Right cardiac atrium (tissue), 5 donors: ENCODE results near the gene ATXN8OS. TPM values are rescaled to one million over a fixed set of nuclear protein-coding genes. Genes with fewer than 3 reads are reported as not detected.
"Not testable (repeated sequence)": the region's sequence is repeated elsewhere in the genome, so short reads cannot be mapped to it uniquely, and the experiment has no call there.

Experiments used
- ATAC-seq, 2 donors: fragments of 200-7000 bp; cut with Tn5 transposase; one replicate each; pipeline versions ENCODE4 v1.8.0 to v1.9.1; 2020; ENCODE audit warnings: moderate library complexity in 2 of 2, mild to moderate bottlenecking in 1 of 2
- DNase-seq, 3 donors: peaks; one replicate each; pipeline ENCODE4 v3.0.0-alpha.2; 2020
- H3K27ac ChIP-seq: one replicate; pipeline ENCODE4 v1.5.1; 2013; ENCODE audit warnings: mild to moderate bottlenecking, low read length, control low read depth, moderate library complexity
- H3K27me3 ChIP-seq: one replicate; pipeline ENCODE4 v1.6.1; 2013; ENCODE audit not compliant: control insufficient read depth, insufficient read depth
- H3K4me1 ChIP-seq: one replicate; pipeline ENCODE4 v1.6.1; 2013; ENCODE audit warnings: low read length; ENCODE audit not compliant: control insufficient read depth, insufficient read depth
- H3K4me3 ChIP-seq: one replicate; pipeline ENCODE4 v1.5.1; 2013; ENCODE audit warnings: low read length, control low read depth
- H3K9me3 ChIP-seq: one replicate; pipeline ENCODE4 v1.6.1; 2013; ENCODE audit warnings: low read length; ENCODE audit not compliant: control insufficient read depth
- WGBS: extraction: QIAGEN DNeasy Blood & Tissue Kit; methylation state at CpG from one replicate; pipeline ENCODE4 v1.1.7; 2013; 5-methylcytosine and 5-hydroxymethylcytosine counted together
- intact Hi-C, 4 donors: fragments of 100-400 bp; cut with DNase I; formaldehyde crosslinking; loops; one replicate each; pipeline versions ENCODE4 v1.11.0 to v1.14.0; 2022 to 2023
- polyA plus RNA-seq: library from polyadenylated mRNA; stranded (reverse); fragments of 200-250 nt; gene quantifications from one replicate; pipeline ENCODE4 v1.2.3, GENCODE V29; 2013
- total RNA-seq, 4 donors: library from RNA; stranded (reverse); fragmentation: NEBNext Ultra II Directional; extraction: Animal tissue kit (Norgen Biotek cat#: 25700); gene quantifications; one replicate each; pipeline ENCODE4 v1.2.1, GENCODE V29; 2021
- donor health status: healthy with polysubstance abuse.
- donor health status: DM: no; HTN: yes; CAD: no.
- donor health status: DM: no; HTN: no; CAD: no.
- donor health status: DM: no; HTN: yes; CAD: no; lungs with severe emphysema.
- donor health status: DM: yes; HTN: yes; CAD: no.

ATXN8OS gene
- total and polyA plus RNA-seq, 5 donors: not detected

GRCh38 chr13:70125693-70126092 lies 18.1 kb downstream of the ATXN8OS start:
- H3K4me3 ChIP-seq: no peak overlapping the region
- intact Hi-C loops: no loop called here
- ATAC-seq (no peak), DNase-seq (no peak)
- no peaks in the 10 kb centered on the region for H3K27me3 ChIP-seq
- H3K27ac ChIP-seq: no peak overlapping the region
- 62% methylated on average over 5 of the region's 5 CpGs for WGBS
- no peaks in the 10 kb centered on the region for H3K9me3 ChIP-seq
- no peaks in the 10 kb centered on the region for H3K4me1 ChIP-seq

DNA sequence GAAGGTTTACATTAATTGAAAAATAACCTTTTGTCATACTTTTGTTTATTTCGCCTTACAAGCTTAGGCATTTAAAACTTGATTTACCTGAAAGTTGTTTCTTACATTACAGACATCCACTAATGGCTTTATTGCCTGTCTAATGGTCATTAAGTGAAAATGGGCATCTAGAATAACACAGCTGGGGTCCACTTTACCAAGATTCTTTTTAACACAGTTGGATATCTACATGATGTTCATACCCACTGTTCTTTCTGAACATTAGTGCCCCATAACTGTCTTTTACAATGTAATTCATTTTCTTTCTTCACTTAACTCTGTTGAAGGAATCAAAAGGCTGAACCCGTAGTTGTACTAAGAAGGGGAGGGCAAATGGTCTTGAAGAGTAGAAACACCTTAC lies 20.5 kb downstream of the ATXN8OS start:
- no peaks in the 10 kb centered on the region for H3K4me1 ChIP-seq
- 78% methylated on average over 2 of the region's 2 CpGs for WGBS
- intact Hi-C loops: no loop called here
- DNase-seq: no peak
- no peak overlapping the region for H3K4me3 ChIP-seq
- ATAC-seq: no peak
- H3K27me3 ChIP-seq: no peaks in the 10 kb centered on the region
- H3K27ac ChIP-seq: no peak overlapping the region
- H3K9me3 ChIP-seq: no peaks in the 10 kb centered on the region

GRCh38 chr13:70142658-70143057 lies 35.0 kb downstream of the ATXN8OS start:
- H3K4me1 ChIP-seq, H3K9me3 ChIP-seq, DNase-seq, H3K4me3 ChIP-seq, intact Hi-C loops, H3K27ac ChIP-seq, H3K27me3 ChIP-seq, ATAC-seq: not testable (repeated sequence)
- WGBS: 91% methylated on average over 12 of the region's 12 CpGs

GRCh38 chr13:70162141-70162540 lies 54.5 kb downstream of the ATXN8OS start:
- 33% methylated on average over 5 of the region's 5 CpGs for WGBS
- no peaks in the 10 kb centered on the region for H3K4me1 ChIP-seq
- H3K27me3 ChIP-seq: no peaks in the 10 kb centered on the region
- intact Hi-C loops: no loop called here
- H3K9me3 ChIP-seq: no peaks in the 10 kb centered on the region
- no peak overlapping the region for H3K4me3 ChIP-seq
- ATAC-seq: no peak
- DNase-seq: no peak
- no peak overlapping the region for H3K27ac ChIP-seq

- no peak for ATAC-seq
- intact Hi-C loops: no loop called here
- Histone ChIP-seq H3K27ac (no peak overlapping the region), H3K27me3 (no peaks in the 10 kb centered on the region), H3K9me3 (no peaks in the 10 kb centered on the region), H3K4me3 (no peak overlapping the region), H3K4me1 (no peaks in the 10 kb centered on the region)
- 76% methylated on average over 5 of the region's 5 CpGs for WGBS
- no peak for DNase-seq
Measured at GRCh38 chr13:70170689-70171088, 63.1 kb downstream of the ATXN8OS start.

GRCh38 chr13:70171151-70171550 lies 63.5 kb downstream of the ATXN8OS start:
- intact Hi-C loops: no loop called here
- no peak for DNase-seq
- WGBS: 75% methylated on average over 3 of the region's 3 CpGs
- Histone ChIP-seq H3K4me3 (no peak overlapping the region), H3K4me1 (no peaks in the 10 kb centered on the region), H3K27me3 (no peaks in the 10 kb centered on the region), H3K9me3 (no peaks in the 10 kb centered on the region), H3K27ac (no peak overlapping the region)
- no peak for ATAC-seq

DNA sequence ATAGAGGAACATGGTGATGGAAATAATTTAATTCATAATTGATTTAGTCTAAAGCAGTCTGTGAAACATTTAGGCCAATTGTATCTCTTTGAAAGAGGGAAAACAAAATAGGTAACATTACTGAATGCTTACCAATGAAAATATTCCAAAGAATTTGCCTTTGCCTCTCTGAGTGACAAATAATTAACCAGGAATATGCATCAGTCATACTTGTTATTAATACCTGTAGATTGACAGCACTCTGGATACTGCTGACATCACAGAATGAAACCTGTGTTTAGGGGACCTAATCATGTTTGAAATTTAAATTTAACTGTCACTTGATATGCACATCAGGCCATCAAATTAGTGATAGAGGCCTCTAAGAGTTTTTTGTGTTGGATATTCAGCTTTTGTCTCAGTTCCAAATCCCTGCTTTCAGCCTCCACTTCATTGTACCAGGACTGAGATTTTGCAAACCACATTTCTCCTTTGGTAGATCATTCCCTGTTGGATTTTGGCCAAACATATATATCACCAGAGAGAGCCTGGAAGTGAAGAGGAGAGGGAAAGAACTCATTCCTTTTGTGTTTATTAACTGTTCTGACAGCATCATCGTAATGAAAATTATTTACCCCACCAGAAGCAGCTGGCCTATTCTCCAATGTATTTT lies 65.4 kb downstream of the ATXN8OS start:
- Histone ChIP-seq H3K4me3 (no peak overlapping the region), H3K27ac (no peak overlapping the region), H3K9me3 (no peaks in the 10 kb centered on the region), H3K27me3 (no peaks in the 10 kb centered on the region), H3K4me1 (no peaks in the 10 kb centered on the region)
- DNase-seq: no peak
- WGBS: 52% methylated on average over 1 of the region's 1 CpG
- ATAC-seq: no peak
- intact Hi-C loops: no loop called here

DNA sequence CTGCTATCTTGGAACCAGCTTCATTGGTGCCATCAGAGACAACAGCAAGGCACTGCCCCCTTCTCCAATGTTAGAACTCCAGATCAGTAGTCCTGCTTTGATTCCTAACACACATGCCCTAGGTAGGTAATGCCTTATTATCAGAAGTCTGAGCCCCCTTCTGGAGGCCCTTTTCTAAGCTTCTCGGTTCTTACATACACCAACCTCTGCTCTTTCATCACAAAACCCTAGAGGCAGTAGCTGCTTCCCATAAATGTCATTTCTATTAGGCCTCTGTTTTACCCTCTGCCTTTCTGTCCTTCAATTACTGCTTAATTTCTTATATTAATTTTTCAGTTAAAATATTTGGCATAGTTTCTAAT lies 66.0 kb downstream of the ATXN8OS start:
- Histone ChIP-seq H3K27ac (no peak overlapping the region), H3K9me3 (no peaks in the 10 kb centered on the region), H3K27me3 (no peaks in the 10 kb centered on the region), H3K4me1 (no peaks in the 10 kb centered on the region), H3K4me3 (no peak overlapping the region)
- no peak for ATAC-seq
- WGBS: 37% methylated on average over 1 of the region's 1 CpG
- intact Hi-C loops: no loop called here
- DNase-seq: no peak

- no peak overlapping the region for H3K4me3 ChIP-seq
- no peaks in the 10 kb centered on the region for H3K27me3 ChIP-seq
- intact Hi-C loops: no loop called here
- H3K27ac ChIP-seq: no peak overlapping the region
- WGBS: 84% methylated on average over 1 of the region's 1 CpG
- no peaks in the 10 kb centered on the region for H3K4me1 ChIP-seq
- H3K9me3 ChIP-seq: no peaks in the 10 kb centered on the region
- DNase-seq (no peak), ATAC-seq (no peak)
Measured at GRCh38 chr13:70178346-70178745, 70.7 kb downstream of the ATXN8OS start.

Other genes with a start within 250 kb of the ATXN8OS start
- not detected for gene KLHL1, start 626 bp downstream of the ATXN8OS start, total RNA-seq
- gene KLHL1, start 626 bp downstream of the ATXN8OS start, polyA plus RNA-seq: not detected